Measurements from ENCODE around the gene UBE3B.

GRCh38 chr12:109449845-109450532, 27.4 kb upstream of the UBE3B start:
- TF ChIP-seq CTCF (IDR thresholded peaks at IDR 0.05) (no peak), EZH2 (IDR thresholded peaks at IDR 0.05; ENCODE audit: borderline replicate concordance, insufficient read depth, low read depth, low read length, poor library complexity, severe bottlenecking) (no peak)

All from B cell (primary cell).